SIG-M5 treated with dmso at 0.1 percent for 504 hours (cell line): ENCODE data around the gene TNK2.
"Not testable (repeated sequence)": the region's sequence is repeated elsewhere in the genome, so short reads cannot be mapped to it uniquely, and the experiment has no call there.

Experiments
- DNase-seq: peaks from one replicate; lab custom pipeline; 2025; ENCODE audit not compliant: unreplicated experiment; lab: John Stamatoyannopoulos, UW

The TNK2 gene

DNA sequence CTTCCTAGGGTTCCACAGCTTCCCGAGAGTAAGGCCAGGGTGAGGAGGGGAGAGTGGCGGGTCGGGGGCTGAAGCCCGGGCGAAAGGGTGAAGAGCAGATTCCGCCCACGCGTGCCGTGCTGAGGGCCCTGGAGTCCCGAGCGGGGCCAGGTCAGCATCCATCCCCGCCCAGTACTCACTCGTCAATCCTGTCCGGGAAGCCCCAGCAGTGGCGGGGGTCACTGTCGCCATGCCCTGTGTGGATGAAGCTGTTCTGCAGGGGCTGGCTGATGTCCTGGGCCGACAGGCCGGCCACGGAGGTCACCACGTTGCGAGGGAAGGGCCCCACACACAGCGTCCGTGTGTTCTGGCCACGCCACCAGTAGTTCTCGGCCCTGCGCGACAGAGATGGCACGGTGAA, 36.3 kb downstream of the TNK2 start:
- no peak for DNase-seq

DNA sequence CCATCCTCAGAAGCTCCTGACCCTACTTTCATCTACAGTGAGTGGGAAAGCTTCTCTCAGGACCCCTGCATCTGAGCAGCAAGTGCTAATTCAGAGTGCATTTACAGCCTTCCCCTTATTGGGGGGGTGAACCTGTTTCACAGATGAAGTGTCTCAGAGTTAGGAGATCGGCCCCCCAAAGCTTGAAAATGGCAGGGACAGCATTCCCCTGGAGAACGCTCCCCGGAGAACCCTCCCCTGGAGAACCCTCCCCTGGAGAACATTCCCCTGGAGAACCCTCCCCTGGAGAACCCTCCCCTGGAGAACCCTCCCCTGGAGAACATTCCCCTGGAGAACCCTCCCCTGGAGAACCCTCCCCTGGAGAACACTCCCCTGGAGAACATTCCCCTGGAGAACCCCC, 36.7 kb downstream of the TNK2 start:
- not testable (repeated sequence) for DNase-seq

DNA sequence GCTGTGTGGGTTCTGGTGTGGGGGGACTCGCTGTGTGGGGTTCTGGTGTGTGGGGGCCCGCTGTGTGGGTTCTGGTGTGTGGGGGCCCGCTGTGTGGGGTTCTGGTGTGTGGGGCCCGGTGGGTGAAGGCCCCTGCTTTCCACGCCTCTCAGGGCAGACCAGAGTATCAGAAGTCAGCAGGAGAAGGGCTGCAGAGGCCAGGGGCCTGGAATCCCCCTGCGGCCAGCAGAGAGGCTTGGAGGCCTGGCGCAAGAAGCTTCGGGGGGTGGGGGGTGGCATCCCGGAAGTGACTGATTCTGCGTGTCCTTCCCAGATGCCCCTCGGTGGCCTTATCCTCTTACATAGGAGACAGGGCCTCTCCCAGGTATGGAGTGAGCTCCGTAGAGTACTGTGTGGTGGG, 37.4 kb downstream of the TNK2 start:
- DNase-seq = no peak

DNA sequence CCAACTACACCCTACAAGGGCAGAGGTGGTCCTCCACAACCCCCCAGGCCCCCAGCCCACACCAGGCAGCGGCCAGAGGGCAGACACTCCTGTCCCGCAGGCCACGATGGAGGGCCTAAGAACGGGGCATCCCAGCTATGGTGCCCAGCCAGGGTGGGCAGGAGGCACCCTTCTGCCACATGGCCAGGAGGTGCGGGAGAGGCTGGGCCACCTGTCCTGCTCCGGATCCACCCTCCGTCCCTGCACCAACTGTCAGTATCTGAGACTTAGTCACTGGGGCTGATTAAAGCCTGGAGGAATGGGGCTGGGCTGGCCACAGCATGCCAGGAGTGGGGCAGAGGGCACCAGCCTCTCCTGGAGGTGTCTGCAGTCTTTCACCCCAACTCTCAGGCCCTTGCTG, 37.9 kb downstream of the TNK2 start:
- DNase-seq = no peak

DNA sequence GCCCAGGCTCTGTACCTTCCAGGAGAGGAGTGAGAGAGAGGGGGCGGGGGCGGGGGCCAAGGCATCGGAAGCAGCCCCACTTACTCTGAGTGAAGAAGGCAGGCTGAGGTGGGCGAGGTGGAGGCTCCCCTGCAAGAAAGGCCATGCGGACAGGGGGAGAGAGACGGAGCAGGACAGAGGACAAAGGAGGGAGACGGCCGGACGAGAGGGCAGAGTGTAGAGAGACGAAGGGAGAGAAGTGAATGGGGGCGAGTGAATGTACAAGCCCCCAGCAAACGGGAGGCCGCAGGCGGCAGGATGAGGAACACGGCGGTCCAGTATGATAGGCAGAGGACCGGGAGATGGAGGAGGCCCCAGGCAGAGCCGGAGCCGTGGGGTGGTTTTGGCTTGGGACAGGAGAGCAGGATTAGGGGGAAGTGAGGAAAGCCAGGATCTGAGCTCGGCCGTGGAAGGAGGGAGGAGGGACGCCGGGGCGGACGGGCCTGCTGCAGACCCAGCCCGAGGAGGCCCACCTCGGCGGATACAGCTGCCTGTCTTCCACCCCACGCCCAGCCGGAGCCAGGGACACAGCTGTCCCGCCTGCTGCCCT, 38.8 kb downstream of the TNK2 start:
- DNase-seq = no peak

DNA sequence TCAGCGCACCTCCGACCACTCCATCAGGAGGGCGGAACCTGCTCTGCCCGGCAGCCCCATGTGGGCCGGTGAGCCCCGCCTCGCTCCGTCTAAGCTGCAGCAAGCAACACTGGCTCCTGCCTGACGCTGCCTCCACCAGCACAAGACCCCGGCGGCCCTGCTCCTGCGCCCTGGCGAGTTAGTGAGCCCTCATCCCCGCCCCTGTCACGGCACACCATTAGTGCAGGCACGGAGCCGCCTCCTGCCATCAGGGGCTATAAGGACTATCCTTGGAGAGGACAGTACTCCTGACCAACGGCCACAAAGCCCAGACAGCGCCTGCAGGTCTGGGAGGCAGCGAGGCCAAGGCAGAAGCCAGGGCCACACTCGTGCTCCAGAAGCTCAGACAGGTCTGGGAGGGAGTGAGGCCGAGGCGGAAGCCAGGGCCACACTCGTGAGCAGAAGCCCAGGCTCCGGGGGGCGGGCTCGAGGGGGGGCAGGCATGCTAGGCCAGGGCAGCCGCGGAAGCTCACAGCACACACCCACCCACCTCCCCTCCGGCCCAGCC, 39.4 kb downstream of the TNK2 start:
- DNase-seq = no peak

DNA sequence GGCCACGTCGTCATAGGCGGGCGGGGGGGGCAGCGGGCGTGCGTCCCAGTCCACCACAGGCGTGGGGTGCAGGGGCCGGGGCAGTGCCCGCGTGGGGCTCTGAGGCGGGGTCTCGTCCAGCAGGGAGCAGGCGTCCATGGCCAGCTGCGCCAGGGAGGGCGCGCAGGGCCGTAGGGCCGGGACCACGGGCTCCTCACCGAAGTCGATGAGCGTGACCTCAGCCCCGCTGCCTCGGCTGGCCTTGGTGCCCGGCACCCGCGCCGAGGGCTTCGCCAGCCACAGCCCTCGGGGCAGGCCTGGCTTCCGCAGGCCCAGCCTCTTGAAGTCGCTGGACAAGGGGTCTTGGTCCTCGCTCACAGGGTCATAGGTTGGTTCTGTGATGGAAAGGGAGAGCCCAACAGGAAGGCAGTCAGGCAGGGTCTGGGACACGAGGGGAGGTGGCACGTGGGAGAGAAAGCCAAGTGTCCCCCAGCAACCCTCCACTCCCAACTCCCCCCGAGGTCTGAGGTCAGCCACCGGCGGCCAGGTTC, 40.0 kb downstream of the TNK2 start:
- no peak for DNase-seq

DNA sequence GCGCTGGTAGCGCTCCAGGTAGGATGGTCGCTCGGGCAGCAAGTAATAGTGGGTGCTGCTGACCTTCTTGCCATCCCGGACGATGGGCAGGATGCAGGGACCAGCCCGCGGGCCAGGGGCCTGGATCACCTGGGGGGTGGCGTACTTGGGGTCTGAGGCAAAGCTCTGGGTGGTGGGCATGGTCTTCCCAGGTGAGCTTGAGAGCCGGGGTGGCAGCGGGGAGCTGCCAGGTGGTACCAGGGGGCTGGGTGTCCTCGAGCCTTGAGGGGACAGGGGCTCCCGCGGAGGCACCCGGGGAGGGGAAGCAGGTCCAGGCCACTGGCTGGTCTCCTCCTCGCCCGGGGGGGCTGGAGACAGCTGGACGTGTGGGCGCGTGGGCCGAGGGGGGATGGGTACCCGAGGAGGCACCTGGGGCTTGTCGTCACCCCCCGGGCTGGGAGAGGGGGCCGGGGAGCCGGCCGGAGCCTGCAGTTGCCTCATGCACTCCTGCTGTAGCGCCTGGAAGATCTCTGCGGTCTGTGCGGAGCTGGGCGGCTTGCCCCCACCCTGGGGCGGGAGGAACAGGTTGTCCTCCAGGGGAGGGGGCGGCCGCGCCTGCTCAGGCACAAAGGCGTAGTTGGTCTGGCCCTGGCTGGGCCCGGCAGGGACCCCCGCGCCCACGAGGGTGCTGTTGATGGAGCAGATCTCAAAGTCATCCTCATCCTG, 40.6 kb downstream of the TNK2 start:
- DNase-seq = no peak

DNA sequence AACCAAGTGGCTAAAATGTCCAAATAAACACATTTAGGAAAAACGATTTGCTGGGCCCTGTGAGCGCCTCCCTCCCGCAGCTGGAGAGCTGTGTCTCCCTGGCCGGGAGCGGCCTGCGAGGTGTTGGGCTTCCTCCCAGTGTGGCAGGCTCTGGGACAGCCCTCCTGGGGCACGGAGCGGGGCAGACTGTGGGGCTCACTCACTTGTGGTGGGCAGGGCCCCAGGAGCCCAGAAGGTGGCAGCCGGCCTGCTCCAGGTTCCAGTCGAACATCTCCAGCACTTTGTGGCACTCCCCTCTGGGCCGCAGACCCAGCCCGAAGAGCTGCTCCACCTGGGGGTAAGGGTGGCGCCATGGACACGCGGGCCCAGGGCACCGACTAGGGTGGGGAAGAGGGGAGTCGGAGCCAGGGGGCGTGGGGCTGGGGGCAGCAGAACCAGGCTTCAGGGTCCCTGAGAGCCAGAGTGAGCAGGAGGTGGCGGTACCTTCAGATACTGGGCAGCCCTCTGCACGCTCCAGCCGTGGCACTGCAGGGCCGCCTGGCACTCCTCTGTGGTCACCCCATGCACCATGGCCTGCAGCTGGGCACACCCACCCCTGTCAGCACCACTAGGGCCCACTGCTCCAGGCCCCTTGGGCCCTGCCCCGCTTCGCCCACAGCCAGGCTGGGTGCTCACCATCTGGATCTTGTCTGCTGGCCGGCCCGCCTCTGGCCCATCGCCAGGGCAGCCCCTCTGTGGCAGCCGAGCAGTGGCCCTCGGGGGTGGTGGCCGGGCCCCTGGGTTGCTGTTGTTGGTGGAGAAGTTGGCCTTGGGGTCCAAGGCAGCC, 41.5 kb downstream of the TNK2 start:
- no peak for DNase-seq

DNA sequence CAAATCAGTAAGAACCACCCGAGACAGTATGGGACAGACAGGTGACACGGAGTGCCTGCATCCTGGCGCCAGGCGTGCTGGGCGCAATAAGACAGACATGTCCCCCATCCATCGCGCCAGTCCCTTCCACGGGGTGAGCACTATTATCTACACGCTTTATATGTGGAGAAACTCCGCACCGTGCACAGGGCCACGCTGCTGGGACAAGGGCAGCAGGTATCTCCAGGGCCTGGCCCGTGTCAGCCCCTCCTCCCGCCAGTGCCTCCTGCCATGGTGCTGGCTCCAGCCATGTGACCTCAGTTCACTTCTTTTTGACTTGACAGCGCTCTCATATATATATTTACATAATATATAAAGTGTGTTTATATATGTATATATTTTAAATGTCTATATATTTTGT, 42.6 kb downstream of the TNK2 start:
- no peak for DNase-seq

DNA sequence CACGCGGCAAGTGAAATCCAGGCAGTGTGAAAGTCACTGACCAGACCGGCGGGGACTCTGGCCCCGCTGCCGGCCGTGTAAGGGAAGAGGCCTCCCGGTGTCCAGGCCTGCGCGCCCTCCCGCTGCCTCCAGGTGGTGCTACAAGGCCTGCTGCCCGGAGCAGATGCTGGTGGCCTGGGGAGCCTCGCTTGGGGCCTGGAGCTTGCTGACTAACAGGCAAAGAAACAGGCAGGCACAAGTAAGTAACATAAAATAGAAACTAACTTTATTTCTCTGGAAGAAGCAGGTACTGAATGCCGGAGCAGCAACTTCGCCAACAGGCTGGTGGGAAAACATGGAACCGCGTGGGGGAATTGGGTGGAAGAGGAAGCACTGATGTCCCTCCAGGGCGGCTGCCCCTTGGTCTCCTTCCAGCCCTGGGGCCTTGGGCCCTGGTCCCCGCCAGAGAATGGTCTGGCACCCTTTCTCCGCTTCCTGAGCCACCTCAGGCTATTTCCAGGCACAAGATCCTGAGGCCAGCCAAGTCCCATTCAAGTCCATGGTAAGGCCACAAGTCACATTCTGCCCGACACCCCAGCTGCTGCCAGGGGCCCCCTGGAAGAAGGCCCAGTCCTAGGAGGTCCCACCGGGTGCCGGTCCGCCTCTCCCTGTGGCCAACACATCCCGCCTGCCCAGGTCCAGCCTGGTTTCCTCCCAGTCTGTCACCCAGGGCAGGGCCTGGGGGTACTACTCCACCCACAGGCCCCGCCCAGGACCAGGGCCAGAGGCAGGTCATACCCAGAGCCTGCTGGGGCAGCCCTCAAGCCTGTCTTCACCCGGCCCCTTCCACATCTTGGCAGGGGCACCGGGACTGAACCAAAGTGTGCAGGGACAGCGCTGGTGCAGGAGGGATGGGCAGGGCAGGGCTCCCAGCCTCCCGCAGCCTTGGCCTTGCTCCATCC, 45.0 kb downstream of the TNK2 start:
- peak; percentile 55 for DNase-seq

DNA sequence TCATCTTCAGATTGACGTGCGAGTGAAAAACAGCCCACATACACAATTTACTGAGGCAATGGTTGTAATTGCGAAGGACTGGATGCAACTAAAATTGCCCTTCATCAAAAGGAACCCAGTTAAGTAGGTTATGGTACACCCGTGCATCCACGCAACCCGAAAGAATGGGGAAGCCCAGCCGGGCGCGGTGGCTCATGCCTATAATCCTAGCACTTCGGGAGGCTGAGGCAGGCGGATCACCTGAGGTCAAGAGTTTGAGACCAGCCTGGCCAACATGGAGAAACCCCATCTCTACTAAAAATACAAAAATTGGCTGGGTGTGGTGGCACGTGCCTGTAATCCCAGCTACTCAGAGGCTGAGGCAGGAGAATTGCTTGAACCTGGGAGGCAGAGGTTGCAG, 46.0 kb downstream of the TNK2 start:
- DNase-seq = not testable (repeated sequence)

DNA sequence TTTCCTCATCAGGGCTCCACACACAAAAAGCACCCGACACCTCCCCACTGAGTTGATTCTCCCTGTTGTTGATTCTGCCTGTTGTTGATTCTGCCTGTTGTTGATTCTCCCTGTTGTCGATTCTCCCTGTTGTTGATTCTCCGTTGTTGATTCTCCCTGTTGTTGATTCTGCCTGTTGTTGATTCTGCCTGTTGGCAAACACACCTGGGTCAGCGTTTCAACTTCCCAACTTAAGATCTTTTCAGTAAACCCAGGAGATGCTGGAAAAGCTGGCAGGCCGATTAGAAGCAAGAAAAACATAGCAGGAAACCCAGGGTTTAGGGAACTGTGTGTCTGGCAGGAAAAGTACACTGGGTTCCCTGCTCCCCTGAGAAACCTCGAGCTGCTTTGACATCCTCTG, 47.9 kb downstream of the TNK2 start:
- DNase-seq = no peak

DNA sequence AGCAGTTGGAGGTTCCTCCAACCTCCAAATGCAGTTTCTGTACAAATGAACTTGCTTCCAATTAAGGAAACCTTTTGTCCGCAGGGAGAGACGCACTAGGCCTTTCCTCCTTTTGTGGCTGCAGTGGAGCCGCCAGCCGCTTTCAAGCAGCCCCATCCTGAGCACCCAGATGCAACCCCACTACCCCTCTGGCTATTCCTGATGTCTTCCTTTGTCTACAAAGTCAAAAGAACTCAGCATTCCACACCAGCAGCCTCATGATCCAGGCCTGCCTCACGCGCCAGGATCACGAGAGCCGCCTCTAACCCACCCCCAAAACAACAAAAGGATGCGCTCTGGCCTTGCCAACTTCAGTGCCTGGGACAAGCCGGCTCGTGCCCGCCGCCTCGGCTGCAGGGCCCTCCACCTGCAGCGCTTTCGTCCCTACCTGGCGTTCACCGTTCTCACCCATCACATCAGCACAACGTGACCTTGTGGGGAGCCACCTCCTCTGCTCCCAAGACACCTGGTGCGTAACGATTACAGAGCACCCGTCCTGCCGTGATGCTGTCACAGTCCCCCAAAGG, 48.4 kb downstream of the TNK2 start:
- DNase-seq = no peak

DNA sequence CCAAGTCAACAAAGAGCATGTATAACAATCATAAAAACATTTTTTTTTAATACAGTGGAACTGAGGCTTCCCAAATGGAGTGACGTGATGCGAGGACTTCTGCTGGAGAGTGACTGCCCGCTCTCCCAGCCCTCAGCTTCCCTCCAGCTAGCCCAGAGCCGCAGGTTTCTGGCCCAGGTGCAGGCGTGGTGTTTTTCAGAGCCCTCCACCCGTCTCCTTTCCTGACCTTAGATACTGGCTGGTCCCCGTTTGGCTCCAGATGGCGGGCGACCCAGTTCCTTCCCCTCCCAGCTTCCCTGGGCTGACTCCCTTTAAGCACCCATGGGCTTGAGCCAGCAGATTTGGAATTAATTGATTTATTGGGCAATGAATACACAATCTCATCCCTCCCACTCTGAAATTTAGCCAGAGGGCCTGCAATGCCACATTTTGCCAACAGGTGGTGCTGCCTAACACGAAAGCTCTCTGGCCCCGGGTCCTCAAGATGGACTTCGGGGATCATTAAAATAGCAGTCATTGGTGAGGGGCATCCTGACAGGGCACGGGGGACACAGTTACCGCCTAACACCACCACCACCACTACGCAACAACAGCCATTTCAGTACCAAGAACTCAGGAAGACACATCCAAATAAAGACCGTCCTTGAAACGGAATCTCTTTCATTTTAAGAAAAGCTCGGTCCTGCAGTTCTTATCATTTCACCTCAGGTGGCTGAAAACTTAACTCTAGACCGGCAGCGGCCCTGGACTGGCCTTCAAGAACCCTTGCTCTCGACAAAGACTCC, 49.1 kb downstream of the TNK2 start:
- peak; percentile 53 for DNase-seq

DNA sequence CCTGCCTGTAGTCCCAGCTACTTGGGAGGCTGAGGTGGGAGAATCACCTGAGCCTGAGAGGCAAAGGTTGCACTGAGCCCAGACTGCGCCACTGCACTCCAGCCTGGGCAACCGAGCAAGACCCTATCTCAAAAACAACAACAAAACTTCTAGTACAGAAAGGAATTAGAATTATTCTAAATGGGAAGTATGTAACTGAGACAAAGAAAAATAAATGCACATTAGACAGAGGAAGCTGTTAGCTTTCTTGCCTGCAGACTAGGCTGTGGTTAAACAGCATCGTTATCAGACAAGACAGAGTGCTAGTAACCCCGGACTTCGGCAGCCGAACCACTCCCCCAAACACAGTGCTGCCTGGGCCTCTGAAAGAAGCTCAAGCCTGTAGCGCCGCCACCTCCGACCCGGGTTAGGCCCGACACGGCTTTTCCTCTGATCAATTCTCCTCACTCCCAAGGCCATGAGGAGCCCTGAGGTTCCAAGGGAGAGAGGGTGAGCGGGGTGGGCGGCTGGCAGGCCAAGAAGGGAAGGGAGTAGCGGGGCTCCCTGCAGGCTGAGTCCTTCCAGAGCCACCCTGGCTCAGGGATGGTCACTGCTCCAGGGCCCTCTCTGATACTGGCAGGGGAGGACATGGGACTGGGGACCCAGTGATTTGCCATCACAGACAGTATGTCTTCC, 51.8 kb downstream of the TNK2 start:
- DNase-seq = no peak

DNA sequence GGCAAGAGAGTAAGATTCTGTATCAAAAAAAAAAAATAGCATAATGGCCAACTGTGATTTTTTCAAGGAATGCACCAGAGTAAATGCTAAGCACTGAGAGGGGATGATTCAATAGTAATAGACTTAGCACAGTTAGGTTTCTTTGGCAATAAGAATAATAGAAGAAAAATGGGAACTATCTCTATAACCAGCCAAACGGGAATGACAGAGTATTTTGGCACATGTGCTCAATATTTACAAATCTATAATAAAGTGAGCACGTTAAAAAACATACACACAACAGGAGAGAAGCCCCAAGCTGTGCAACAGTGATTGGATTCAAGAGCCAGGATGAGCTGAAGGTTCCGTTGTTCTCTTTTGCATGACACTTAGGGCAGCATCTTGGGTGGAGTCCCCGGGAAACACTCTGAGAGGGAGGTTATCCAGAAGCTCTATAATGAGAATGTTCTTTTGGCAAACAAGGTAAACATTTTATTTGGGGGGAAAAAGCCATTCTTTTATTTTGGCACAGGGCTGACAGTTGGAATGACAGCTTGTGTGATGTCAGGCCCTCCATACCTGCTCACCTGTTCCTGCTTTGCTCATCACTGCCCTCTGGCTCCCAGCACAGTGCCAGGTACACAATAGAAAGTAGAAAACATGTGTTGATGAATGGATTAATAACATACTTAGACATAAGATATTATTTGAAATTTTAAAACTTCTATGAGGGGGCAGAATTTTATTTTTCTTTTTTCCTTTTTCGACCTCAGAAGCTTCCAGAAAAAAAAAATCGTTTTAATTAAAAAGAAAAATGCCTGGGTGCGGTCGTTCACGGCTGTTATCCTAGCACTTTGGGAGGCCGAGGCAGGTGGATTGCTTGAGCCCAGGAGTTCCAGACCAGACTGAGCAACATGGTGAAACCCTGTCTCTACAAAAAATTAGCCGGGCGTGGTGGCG, 52.6 kb downstream of the TNK2 start:
- peak; percentile 5 for DNase-seq
